ENCODE data around the gene GPAT3.

GRCh38 chr4:83516042-83516772 lies 19.7 kb upstream of the GPAT3 start:
- TF ChIP-seq CTCF (conservative IDR thresholded peaks at IDR 0.05): no peak
- TF ChIP-seq ZFX (IDR thresholded peaks at IDR 0.05): no peak

Measured in C4-2B (cell line).